ENCODE data around the gene HIVEP3. TPM values are rescaled to one million over a fixed set of nuclear protein-coding genes. Genes with fewer than 3 reads are reported as not detected.
A peak's percentile ranks its signal among the peaks of the same experiment; 100 is the strongest.

The HIVEP3 gene
- total RNA-seq, 2 experiments from 2014 or later, result 15.1 to 18.1 TPM

DNA sequence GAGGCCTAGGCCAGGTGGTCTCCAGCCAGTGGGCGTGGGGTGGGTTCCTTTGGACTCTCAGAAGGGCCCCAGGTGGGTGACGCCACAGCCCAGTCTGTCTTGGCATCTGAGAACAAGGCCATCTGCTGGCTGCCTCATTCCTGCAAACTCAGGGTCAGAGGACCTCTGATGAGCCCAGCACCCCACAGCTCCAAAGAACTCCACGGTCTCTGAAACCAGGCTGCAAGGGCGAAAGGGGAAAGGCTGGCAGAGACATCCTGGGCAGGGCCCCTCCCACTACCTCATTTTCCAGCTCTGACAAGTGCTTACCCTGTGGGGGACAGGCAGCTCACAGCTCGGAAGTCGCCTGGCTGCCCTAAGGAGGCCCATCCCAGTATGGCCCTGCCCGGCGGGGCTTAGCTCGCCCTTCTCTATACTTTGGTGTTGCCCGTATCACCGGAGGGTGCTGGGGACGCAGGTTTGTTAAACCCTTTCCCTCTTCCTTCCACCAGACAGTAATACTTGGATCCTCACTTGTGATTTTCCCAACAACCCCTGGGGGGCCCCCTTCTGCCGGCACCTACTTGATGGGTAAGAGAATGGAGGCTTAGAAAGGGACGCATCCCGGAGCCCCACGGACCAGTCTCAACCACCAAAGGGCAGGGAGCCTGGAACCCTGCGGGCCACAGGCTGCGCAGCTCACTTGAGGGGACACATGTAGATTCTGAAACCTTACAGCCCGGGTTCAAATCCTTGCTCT, 423.3 kb downstream of the HIVEP3 start:
- peak overlapping the region; percentile 59 for H3K4me3 Mint-ChIP-seq
- H3K4me1 Mint-ChIP-seq, result peaks cover 8% of the 10 kb centered on the region
- DNase-seq (peak; percentile 48), ATAC-seq (no peak)
- no peaks in the 10 kb centered on the region for H3K9me3 Mint-ChIP-seq (ENCODE audit: low read depth)
- H3K36me3 Mint-ChIP-seq, result no peaks in the 10 kb centered on the region
- peaks cover 16% of the 10 kb centered on the region for H3K27me3 Mint-ChIP-seq
- H3K27ac Mint-ChIP-seq, result no peak overlapping the region
- CTCF ChIA-PET, result interaction anchor here (0.6 to 2.1 kb wide), 2 partner anchors 20 to 86 kb away, joined by 3 to 6 read pairs; no protein-coding TSS in a partner anchor

DNA sequence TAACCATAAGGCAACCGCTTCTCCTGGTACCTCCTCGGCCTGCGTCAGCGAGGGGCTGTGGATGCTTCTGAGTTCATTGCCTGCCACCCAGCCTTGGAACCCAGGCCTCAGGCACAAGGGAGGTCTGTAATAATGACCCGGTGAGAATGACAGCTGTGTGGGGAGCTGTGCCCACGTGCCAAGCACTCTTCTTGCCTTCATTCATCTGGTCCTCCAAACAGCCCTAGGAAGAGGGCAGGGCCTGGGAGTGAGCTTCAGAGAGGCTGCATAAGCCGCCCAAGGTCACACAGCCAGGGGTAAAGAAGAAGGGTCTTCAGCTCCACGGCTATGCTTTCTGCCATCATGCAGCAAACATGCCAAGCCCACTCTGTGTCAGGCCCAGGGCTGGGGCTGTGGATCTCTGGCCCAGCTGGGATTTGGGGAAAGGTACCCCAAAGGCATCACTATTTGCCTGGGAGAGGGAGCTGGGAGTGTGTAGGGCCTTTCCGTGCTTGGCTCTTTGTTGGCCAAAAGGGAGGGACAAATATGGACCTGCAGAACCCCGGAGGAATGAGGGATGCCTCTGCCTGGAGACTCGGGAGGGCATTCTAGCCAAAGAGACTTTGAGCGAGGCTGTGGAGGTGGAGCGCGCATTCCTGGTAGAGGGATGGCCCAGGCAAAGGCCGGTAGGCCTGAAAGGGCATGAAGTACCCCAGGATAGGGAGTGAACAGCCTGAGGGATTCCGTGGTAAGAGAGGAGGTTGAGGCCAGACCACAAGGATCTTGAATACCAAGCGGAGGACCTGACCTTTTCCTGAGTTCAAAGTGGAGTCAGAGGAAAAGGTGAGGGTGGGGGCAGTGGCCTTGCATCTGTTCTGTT, 424.1 kb downstream of the HIVEP3 start:
- Mint-ChIP-seq H3K27me3 (peaks cover 18% of the 10 kb centered on the region), H3K27ac (no peak overlapping the region), H3K9me3 (ENCODE audit: low read depth) (no peaks in the 10 kb centered on the region), H3K4me3 (no peak overlapping the region), H3K4me1 (peaks cover 8% of the 10 kb centered on the region), H3K36me3 (no peaks in the 10 kb centered on the region)
- CTCF ChIA-PET, result interaction anchor here (2.1 kb wide), 1 partner anchor 21 kb away, joined by 6 read pairs; no protein-coding TSS in a partner anchor
- ATAC-seq (no peak), DNase-seq (no peak)

DNA sequence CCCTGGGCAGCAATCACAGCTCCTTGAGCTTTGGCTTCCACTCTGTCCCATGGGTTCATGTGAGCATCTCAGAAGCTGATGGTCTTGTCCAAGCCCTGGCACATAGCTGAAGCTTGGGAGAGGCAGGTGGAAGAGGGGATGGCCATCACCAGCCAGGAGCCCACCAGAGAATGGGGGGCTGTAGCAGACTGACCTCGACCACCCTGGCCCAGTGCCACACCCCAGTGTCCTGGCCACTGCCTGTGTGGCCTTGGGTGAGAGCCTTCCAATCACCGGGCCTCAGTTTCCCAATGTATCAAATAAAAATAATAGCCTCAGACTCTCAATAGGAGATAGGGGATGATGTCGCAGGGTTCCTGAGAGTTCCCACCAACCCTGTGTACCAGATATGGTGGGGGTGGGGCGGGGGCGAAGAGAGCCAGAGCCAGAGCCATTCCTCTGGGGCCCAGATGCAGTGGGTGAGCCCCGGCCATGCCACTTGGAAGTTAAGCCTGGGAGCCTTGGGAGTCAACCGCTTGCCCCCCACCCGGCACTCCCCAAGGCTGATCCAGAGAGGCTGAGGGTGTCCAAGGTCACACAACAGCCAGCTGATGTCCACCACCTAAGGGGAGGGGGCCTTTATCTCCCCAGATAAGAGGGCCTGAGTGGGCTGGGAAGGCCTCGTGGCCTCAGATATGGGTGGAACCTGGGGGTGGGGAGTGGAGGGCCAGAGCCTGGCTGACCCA, 424.9 kb downstream of the HIVEP3 start:
- Mint-ChIP-seq H3K9me3 (ENCODE audit: low read depth) (no peaks in the 10 kb centered on the region), H3K4me1 (peaks cover 8% of the 10 kb centered on the region), H3K4me3 (no peak overlapping the region), H3K27ac (no peak overlapping the region), H3K27me3 (peaks cover 21% of the 10 kb centered on the region), H3K36me3 (no peaks in the 10 kb centered on the region)
- CTCF ChIA-PET, result interaction anchor here (1.1 to 3.2 kb wide), 2 partner anchors 22 to 23 kb away, joined by 4 to 17 read pairs; no protein-coding TSS in a partner anchor
- ATAC-seq (no peak), DNase-seq (no peak)

DNA sequence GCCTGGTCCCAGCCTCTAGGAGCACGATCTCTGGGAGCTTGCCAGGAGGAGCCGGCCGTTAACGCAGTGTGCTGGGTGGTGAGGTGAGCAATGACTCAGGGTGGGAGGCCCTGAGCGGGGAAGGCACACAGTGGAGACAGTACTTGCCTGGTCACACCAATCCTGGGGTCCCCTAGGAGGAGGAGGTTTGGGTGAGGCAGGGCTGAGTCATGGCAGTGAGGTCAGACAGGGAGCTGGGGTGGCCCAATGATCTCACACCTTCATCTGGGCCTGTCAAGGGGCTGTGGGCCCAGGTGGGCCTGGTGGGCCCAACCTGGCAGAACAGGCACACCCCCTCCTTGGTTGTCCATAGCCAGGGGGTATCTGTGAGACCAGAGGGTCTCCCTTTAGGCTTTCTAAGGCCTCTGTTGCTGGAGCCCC, 425.6 kb downstream of the HIVEP3 start:
- ATAC-seq, result no peak
- CTCF ChIA-PET, result interaction anchor here (1.1 to 3.2 kb wide), 4 partner anchors 22 to 184 kb away, joined by 3 to 17 read pairs (median 4); no protein-coding TSS in a partner anchor
- DNase-seq, result no peak
- H3K36me3 Mint-ChIP-seq, result no peaks in the 10 kb centered on the region
- no peaks in the 10 kb centered on the region for H3K9me3 Mint-ChIP-seq (ENCODE audit: low read depth)
- peaks cover 7% of the 10 kb centered on the region for H3K4me1 Mint-ChIP-seq
- peaks cover 21% of the 10 kb centered on the region for H3K27me3 Mint-ChIP-seq
- H3K4me3 Mint-ChIP-seq, result no peak overlapping the region
- no peak overlapping the region for H3K27ac Mint-ChIP-seq

DNA sequence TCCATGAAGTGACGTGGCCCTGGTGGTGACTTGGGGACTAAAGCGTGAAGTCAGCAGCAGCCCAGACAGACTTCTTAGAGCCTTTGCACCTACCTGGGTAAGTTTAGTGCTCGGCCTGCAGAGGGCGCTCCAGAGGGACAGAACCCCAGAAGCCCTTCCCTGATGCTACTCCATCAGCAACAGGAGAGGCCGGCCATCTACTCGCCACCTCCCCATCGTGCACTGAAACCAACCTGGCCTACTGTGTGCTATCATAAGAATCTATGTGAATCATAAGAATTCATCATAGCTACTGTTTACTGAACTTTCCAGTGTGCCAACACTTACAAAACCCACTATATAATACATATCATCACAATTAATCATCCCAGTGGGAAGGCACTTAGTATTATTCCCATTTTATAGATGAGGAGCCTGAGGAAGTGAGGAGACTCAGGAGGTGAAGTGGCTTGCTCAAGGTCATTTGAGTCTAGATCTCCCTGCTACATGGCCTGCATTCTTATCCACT, 426.3 kb downstream of the HIVEP3 start:
- H3K9me3 Mint-ChIP-seq (ENCODE audit: low read depth), result no peaks in the 10 kb centered on the region
- H3K4me3 Mint-ChIP-seq, result no peak overlapping the region
- CTCF ChIA-PET, result interaction anchor here (0.7 to 3.2 kb wide), 7 partner anchors 21 to 183 kb away, joined by 3 to 17 read pairs (median 3); no protein-coding TSS in a partner anchor
- peaks cover 19% of the 10 kb centered on the region for H3K27me3 Mint-ChIP-seq
- no peak overlapping the region for H3K27ac Mint-ChIP-seq
- peaks cover 7% of the 10 kb centered on the region for H3K4me1 Mint-ChIP-seq
- H3K36me3 Mint-ChIP-seq, result no peaks in the 10 kb centered on the region
- DNase-seq (peak; percentile 62), ATAC-seq (no peak)

DNA sequence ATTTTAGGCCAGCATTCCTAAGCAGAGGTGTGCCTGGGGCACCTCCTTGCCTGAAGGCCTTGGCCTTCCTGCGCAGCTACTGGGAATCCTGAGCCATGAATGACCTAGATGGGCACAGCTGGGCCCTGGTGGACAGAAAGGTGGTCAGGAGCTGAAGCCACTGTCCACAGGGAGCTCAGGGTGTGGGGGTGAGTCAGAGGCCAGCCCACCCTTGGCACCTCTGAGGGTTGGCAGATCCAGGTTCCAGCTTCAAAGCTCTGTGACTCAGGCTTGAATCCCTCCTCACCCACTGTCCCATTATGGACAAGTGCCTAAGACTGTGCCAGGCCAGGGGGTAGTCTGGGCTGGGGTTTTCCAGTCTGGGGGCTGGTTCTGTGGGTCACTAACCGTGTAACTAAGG, 427.8 kb downstream of the HIVEP3 start:
- no peak overlapping the region for H3K27ac Mint-ChIP-seq
- CTCF ChIA-PET, result interaction anchor here (1.2 to 3.2 kb wide), 3 partner anchors 9 to 208 kb away, joined by 3 to 17 read pairs (median 5); no protein-coding TSS in a partner anchor
- H3K36me3 Mint-ChIP-seq, result no peaks in the 10 kb centered on the region

DNA sequence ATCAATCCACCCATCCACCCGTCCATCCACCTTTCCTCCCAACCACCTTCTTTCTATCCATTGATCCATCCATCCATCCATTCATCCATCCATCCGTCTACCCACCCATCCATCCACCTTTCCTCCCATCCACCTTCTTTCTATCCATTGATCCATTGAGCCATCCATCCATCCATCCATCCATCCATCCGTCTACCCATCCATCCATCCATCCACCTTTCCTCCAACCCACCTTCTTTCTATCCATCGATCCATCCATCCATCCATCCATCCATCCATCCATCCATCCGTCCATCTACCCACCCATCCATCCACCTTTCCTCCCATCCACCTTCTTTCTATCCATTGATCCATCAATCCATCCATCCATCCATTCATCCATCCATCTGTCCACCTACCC, 429.2 kb downstream of the HIVEP3 start:
- Mint-ChIP-seq H3K27me3 (peaks cover 19% of the 10 kb centered on the region), H3K36me3 (no peaks in the 10 kb centered on the region), H3K9me3 (ENCODE audit: low read depth) (no peaks in the 10 kb centered on the region), H3K4me1 (no peaks in the 10 kb centered on the region), H3K4me3 (no peak overlapping the region), H3K27ac (no peak overlapping the region)
- CTCF ChIA-PET, result no interaction called here
- DNase-seq (no peak), ATAC-seq (no peak)

More for the DNA sequence above, 427.8 kb downstream of the HIVEP3 start:
- peaks cover 5% of the 10 kb centered on the region for H3K4me1 Mint-ChIP-seq
- H3K9me3 Mint-ChIP-seq (ENCODE audit: low read depth), result no peaks in the 10 kb centered on the region
- DNase-seq (no peak), ATAC-seq (no peak)
- H3K27me3 Mint-ChIP-seq, result peaks cover 27% of the 10 kb centered on the region
- H3K4me3 Mint-ChIP-seq, result no peak overlapping the region

DNA sequence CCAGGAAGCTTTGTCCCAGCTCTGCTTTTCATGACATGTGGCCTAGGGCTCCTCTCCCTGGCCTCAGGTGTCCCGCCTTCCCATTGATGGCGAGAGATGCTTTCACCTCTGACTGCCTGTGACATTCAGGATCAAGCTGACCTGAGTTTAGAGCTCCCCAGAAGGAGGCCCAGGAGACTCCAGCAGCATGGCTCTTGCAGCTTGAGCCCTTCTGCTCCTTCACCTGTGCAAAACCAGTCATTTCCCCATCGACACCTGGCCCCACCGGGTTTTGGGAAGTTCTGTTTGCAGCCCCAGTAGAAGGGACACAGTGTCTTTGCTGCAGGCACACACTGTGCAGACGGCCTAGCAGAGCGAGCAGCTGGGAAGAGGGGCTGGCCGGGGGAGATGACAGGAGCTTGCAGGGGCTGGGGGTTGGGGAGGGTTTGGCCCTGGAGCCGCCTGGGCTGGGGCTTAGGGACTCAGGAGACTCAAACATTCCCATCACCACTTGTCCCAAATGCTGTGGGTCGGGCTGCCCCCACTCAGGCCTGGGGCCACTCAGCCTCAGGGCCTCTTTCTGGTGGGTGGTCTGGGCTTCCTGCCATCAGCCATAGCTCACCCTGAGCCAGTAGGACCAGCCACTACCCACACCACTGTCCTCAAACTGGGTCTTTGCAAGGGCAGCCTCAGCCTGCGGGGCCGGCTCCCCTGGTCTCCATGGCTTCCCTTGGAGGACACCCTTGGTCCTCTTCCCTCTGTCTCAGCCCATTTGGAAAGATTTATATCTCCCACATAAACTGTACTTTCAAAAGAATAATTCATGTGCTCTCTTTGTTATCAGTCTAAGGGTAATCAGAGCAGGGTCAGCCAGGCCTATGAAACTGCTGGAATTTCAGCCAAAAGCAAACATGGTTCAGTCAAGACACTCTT, 430.4 kb downstream of the HIVEP3 start:
- Mint-ChIP-seq H3K4me1 (no peaks in the 10 kb centered on the region), H3K27me3 (peaks cover 19% of the 10 kb centered on the region), H3K9me3 (ENCODE audit: low read depth) (no peaks in the 10 kb centered on the region), H3K27ac (no peak overlapping the region), H3K4me3 (no peak overlapping the region), H3K36me3 (no peaks in the 10 kb centered on the region)
- ATAC-seq, result no peak
- CTCF ChIA-PET, result no interaction called here
- DNase-seq, result no peak

DNA sequence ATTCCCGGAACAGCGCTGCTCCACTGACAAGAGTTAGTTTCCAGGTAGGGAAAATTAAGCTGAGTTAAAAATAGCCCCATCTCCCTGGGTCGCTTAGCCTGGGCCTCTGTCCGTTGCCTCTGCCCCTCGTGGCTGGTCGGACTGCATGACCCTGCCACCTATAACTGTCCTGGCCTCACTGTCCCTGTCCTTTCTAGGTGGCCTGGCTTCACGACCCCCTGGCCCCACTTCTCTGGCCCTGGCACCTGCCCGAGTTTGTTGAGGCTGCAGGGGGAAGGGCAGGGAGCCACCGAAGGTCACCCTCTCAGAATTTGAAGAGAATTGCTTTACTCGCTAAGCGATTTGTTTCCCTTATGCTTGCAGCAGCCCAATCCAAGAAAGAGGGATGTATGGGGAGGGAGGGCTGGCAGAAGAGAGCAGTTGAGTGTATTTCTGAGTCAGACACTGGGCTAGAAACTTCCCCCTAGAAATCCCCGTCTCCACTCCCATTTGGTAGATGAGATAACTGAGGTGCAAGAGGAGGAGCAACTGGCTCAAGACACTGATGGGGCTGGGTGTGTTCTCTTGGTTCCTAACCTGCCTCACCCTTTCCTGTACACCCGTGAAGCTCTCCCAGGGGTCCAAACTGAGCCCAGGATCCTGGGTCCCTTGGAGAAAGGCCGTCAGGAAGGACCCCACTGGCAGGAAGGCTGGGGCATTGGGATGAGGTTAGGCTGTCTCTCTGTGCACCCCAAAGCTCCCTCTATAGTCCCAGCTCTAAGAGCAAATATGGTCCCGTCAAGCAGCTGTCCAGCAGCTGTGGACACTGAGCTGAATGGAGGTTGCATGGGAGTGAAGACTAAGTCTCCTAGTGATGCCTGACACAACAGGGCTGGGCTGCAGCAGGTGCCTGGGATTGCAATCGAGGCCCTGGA, 431.3 kb downstream of the HIVEP3 start:
- no peaks in the 10 kb centered on the region for H3K4me1 Mint-ChIP-seq
- H3K4me3 Mint-ChIP-seq, result no peak overlapping the region
- CTCF ChIA-PET, result interaction anchor here (0.8 kb wide), 1 partner anchor 28 kb away, joined by 4 read pairs; no protein-coding TSS in a partner anchor
- H3K36me3 Mint-ChIP-seq, result no peaks in the 10 kb centered on the region
- ATAC-seq, result no peak
- no peaks in the 10 kb centered on the region for H3K9me3 Mint-ChIP-seq (ENCODE audit: low read depth)
- no peak for DNase-seq
- H3K27me3 Mint-ChIP-seq, result peaks cover 19% of the 10 kb centered on the region
- H3K27ac Mint-ChIP-seq, result no peak overlapping the region

DNA sequence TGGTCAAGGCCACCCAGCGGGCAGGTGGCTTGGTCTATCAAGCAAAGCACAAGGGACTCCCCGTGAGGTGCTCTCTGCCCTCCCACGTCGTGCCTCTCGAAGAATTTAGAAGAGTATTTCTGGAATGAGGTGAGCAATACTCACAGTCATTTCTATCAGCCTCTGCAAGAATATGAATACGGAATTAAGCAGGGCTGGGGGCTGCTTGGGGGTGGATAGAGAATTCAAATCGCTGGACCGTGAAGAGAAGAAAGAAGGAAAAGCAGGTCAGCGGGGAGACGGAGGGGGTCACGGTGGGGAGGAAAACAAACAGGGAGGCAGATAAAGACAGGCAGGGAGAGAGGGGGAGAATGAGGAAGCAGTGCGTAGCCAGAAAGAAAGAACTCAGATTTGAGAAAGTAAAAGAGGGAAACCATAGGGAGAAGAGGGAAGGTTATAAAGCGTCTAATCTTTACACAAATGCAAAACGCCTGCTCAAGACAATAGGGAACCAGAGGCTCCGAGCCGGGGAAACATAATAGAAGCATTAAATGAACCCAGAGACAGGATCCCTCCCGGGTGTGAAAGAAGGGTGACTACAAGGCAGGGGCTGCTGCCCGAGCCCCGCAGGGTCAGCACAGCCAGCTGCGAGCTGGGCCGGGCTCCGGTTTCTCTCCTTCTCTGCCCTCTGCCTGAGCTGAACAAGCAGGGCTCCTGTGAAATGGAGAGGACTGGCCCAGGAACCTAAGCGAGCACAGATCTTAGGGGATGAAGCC, 432.2 kb downstream of the HIVEP3 start:
- CTCF ChIA-PET, result interaction anchor here (0.8 kb wide), 1 partner anchor 29 kb away, joined by 4 read pairs; no protein-coding TSS in a partner anchor
- H3K27me3 Mint-ChIP-seq, result peaks cover 19% of the 10 kb centered on the region
- no peak overlapping the region for H3K4me3 Mint-ChIP-seq
- no peaks in the 10 kb centered on the region for H3K9me3 Mint-ChIP-seq (ENCODE audit: low read depth)
- H3K4me1 Mint-ChIP-seq, result no peaks in the 10 kb centered on the region
- no peaks in the 10 kb centered on the region for H3K36me3 Mint-ChIP-seq
- peak overlapping the region; percentile 0 for H3K27ac Mint-ChIP-seq
- DNase-seq (no peak), ATAC-seq (no peak)

DNA sequence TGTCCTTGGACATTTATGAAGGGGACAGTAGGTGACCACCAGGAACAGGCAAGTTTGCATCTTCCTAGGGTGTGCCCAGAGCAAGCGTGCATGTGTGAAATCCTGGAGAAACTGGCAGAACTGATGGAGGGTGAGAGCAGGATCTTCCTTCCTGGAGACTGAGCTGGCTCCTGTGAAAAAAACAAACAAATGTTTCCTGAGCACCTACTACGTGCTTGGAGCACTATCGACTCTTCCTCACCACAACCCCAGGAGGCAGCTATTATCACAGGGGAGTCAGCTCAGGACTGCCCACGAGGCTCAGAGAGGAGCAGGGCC, 432.7 kb downstream of the HIVEP3 start:
- CTCF ChIA-PET, result no interaction called here
- H3K9me3 Mint-ChIP-seq (ENCODE audit: low read depth), result no peaks in the 10 kb centered on the region

More for the DNA sequence above, 432.7 kb downstream of the HIVEP3 start:
- no peak overlapping the region for H3K4me3 Mint-ChIP-seq
- peaks cover 19% of the 10 kb centered on the region for H3K27me3 Mint-ChIP-seq
- ATAC-seq (no peak), DNase-seq (no peak)
- no peaks in the 10 kb centered on the region for H3K4me1 Mint-ChIP-seq
- no peak overlapping the region for H3K27ac Mint-ChIP-seq
- no peaks in the 10 kb centered on the region for H3K36me3 Mint-ChIP-seq

Measured in activated CD8-positive, alpha-beta memory T cell treated with anti-CD3 and anti-CD28 coated beads, Interleukin-2, amount 10 ng/mL, durations not matched to agents 7 days and 5 days (primary cell).